Pancreas (tissue), 10 donors: ENCODE results near the gene SPIRE1. TPM values are rescaled to one million over a fixed set of nuclear protein-coding genes. Genes with fewer than 3 reads are reported as not detected.

Source experiments
- ATAC-seq, 4 donors: fragments of 200-7000 bp; cut with Tn5 transposase; one replicate each; pipeline versions ENCODE4 v1.8.0 to v1.9.1; 2020; ENCODE audit warnings: mild to moderate bottlenecking in 4 of 4, moderate library complexity in 4 of 4
- DNase-seq, 6 donors: peaks; one replicate each; pipeline ENCODE4 v3.0.0-alpha.2; 2020
- FAIRE-seq: peaks from 2 replicates; lab custom pipeline; 2012; peaks lifted over from hg19 to GRCh38; lab: Jason Lieb, UNC
- H3K27ac ChIP-seq, 4 donors: fragments of 200-600 bp; sonication (generic); 1 replicate in 3 of 4; 2 replicates in 1 of 4; pipeline versions ENCODE4 v1.5.0 to v1.8.0; 2020
- H3K27me3 ChIP-seq, 4 donors: fragments of 200-600 bp; one replicate each; pipeline ENCODE4 v1.8.0; 2021
- H3K36me3 ChIP-seq, 3 donors: fragments of 200-600 bp; sonication (generic) in 1 of 3; one replicate each; pipeline versions ENCODE4 v1.5.0 to v1.8.0; 2020 to 2021
- H3K4me1 ChIP-seq, 3 donors: fragments of 200-600 bp; one replicate each; pipeline ENCODE4 v1.8.0; 2021
- H3K4me3 ChIP-seq, 4 donors: fragments of 200-600 bp; sonication (generic) in 2 of 4; one replicate each; pipeline versions ENCODE4 v1.5.0 to v1.8.0; 2020 to 2021
- H3K9me3 ChIP-seq, 4 donors: fragments of 200-600 bp; one replicate each; pipeline ENCODE4 v1.8.0; 2021
- CTCF ChIP-seq, 4 donors: fragments of 200-600 bp; sonication (generic) in 3 of 4; IDR thresholded peaks; one replicate each; pipeline versions ENCODE4 v1.5.0 to v1.8.0; 2021; ENCODE audit warnings: antibody characterized with exemption in 4 of 4
- WGBS, 2 donors: extraction: QIAGEN DNeasy Blood & Tissue Kit; methylation state at CpG; one replicate each; pipeline ENCODE4 v1.1.7; 2013; 5-methylcytosine and 5-hydroxymethylcytosine counted together
- intact Hi-C, 3 donors: fragments of 100-400 bp; cut with DNase I; formaldehyde crosslinking; loops; one replicate each; pipeline versions ENCODE4 v1.11.1 to v1.14.2; 2022
- polyA plus RNA-seq, 2 donors: library from polyadenylated mRNA; stranded (reverse); fragments of 200-250 nt; gene quantifications; one replicate each; pipeline ENCODE4 v1.2.3, GENCODE V29; 2013
- total RNA-seq, 6 donors: library from RNA; stranded (reverse); fragmentation: NEBNext Ultra II Directional in 4 of 6; extraction: Animal tissue kit (Norgen Biotek cat#: 25700) in 4 of 6; gene quantifications; one replicate each; pipeline versions ENCODE4 v1.2.1 to v1.2.4, GENCODE V29; 2021 to 2023
- donor health status: healthy with polysubstance abuse.
- donor health status: DM: no; HTN: no; CAD: no; lungs with moderate emphysema.
- donor health status: DM: no; HTN: no; CAD: no.
- donor health status: control.
- donor health status: control.
- donor health status: Bipolar disorder and iron deficiency.
- donor health status: DM: yes; HTN: yes; CAD: no.
- donor health status: DM: no; HTN: no; CAD: no.
- donor health status: DM: no; HTN: no; CAD: no.
- donor health status: DM: yes; HTN: yes; CAD: no.

The SPIRE1 gene
- total and polyA plus RNA-seq, 8 donors: 2.9 to 17.6 (median 10.0) TPM

- Histone ChIP-seq H3K9me3 (no peaks in the 10 kb centered on the region), H3K27ac (no peak overlapping the region), H3K27me3 (no peaks in the 10 kb centered on the region), H3K36me3 (no peaks in the 10 kb centered on the region), H3K4me3 (no peak overlapping the region), H3K4me1 (no peaks in the 10 kb centered on the region)
- no peak for ATAC-seq
- TF ChIP-seq CTCF (IDR thresholded peaks at IDR 0.05): no peak
- no peak for DNase-seq
- intact Hi-C loops: no loop called here
- WGBS, 2 donors: 94 to 98% methylated on average over 30 to 31 of the region's 31 CpGs
- no peak for FAIRE-seq
Observed at GRCh38 chr18:12432881-12433280, 225.0 kb downstream of the SPIRE1 start.

GRCh38 chr18:12432196-12432595, 225.7 kb downstream of the SPIRE1 start:
- no peak for FAIRE-seq
- DNase-seq: no peak
- Histone ChIP-seq H3K4me3 (no peak overlapping the region), H3K36me3 (no peaks in the 10 kb centered on the region), H3K4me1 (no peaks in the 10 kb centered on the region), H3K9me3 (no peaks in the 10 kb centered on the region), H3K27me3 (no peaks in the 10 kb centered on the region), H3K27ac (no peak overlapping the region)
- intact Hi-C loops: no loop called here
- WGBS, 2 donors: 94 to 96% methylated on average over 22 of the region's 22 CpGs
- ATAC-seq: no peak
- no peak for TF ChIP-seq CTCF (IDR thresholded peaks at IDR 0.05)

- intact Hi-C loops: no loop called here
- Histone ChIP-seq H3K27ac (no peak overlapping the region), H3K36me3 (no peaks in the 10 kb centered on the region)
Observed at GRCh38 chr18:12431561-12431960, 226.3 kb downstream of the SPIRE1 start.

GRCh38 chr18:12430137-12430990, 227.5 kb downstream of the SPIRE1 start:
- ATAC-seq: no peak
- DNase-seq: no peak
- FAIRE-seq: no peak
- no peaks in the 10 kb centered on the region for H3K27me3 ChIP-seq
- no peak overlapping the region for H3K27ac ChIP-seq
- H3K36me3 ChIP-seq: no peaks in the 10 kb centered on the region
- H3K4me3 ChIP-seq: no peak overlapping the region
- no peak for TF ChIP-seq CTCF (IDR thresholded peaks at IDR 0.05)
- intact Hi-C loops: no loop called here
- H3K9me3 ChIP-seq: no peaks in the 10 kb centered on the region
- WGBS, 2 donors: 83 to 85% methylated on average over 8 of the region's 8 CpGs
- H3K4me1 ChIP-seq: no peaks in the 10 kb centered on the region

More at GRCh38 chr18:12431561-12431960, 226.3 kb downstream of the SPIRE1 start:
- WGBS, 2 donors: 93 to 94% methylated on average over 16 of the region's 16 CpGs
- Histone ChIP-seq H3K9me3 (no peaks in the 10 kb centered on the region), H3K27me3 (no peaks in the 10 kb centered on the region), H3K4me1 (no peaks in the 10 kb centered on the region), H3K4me3 (no peak overlapping the region)
- ATAC-seq (no peak), FAIRE-seq (no peak), DNase-seq (no peak)
- no peak for TF ChIP-seq CTCF (IDR thresholded peaks at IDR 0.05)

- no peaks in the 10 kb centered on the region for H3K36me3 ChIP-seq
- H3K4me1 ChIP-seq: no peaks in the 10 kb centered on the region
- no peaks in the 10 kb centered on the region for H3K9me3 ChIP-seq
- WGBS, 2 donors: 89 to 90% methylated on average over 16 of the region's 16 CpGs
- H3K4me3 ChIP-seq: no peak overlapping the region
- no peak overlapping the region for H3K27ac ChIP-seq
- no peak for TF ChIP-seq CTCF (IDR thresholded peaks at IDR 0.05)
- no peaks in the 10 kb centered on the region for H3K27me3 ChIP-seq
- FAIRE-seq (no peak), ATAC-seq (no peak), DNase-seq (no peak)
- intact Hi-C loops: no loop called here
Observed at GRCh38 chr18:12429556-12429955, 228.4 kb downstream of the SPIRE1 start.
